Heart left ventricle (tissue), 13 donors: ENCODE results near the gene DCST1.

Source experiments
- CTCF ChIP-seq, 12 donors: fragments of 200-600 bp; sonication (generic) in 4 of 12; IDR thresholded peaks; one replicate each; pipeline versions ENCODE4 v1.5.0 to v1.8.0; 2018 to 2022; ENCODE audit warnings: antibody characterized with exemption in 12 of 12, mild to moderate bottlenecking in 5 of 12
- POLR2A ChIP-seq, 2 donors: fragments of 450-650 bp; IDR thresholded peaks; one replicate each; pipeline ENCODE4 v1.6.1; 2017; ENCODE audit warnings: antibody characterized with exemption in 2 of 2, mild to moderate bottlenecking in 2 of 2, moderate library complexity in 2 of 2
- donor health status: ischemic (EF 13 %, LVEDD 7.1; RV severe dilation, severe dysfunction).
- donor health status: DM: no; HTN: yes; CAD: no.
- donor health status: DM: no; HTN: no; CAD: no.
- donor health status: ischemic (EF 25% LVEDD 6.9; RV normal size, moderate dysfunction).
- donor health status: ischemic (EF 25% LVEDD 5.7; RV mildly dilated, moderate dysfunction).
- donor health status: ischemic (EF 35%, LVEDD 5.7; RV mildly dilated, moderate dysfunction).
- donor health status: nonischemic (EF 11% LVEDD 7.7; RV severe dilation, severe dysfunction).
- donor health status: DM: yes; HTN: yes; CAD: no.
- donor health status: PGD.
- donor health status: ischemic (EF 29% LVEDD 5.4; RV normal size, mild dysfunction).
- donor health status: nonischemic (EF 23%, LVEDD 6.1; RV moderate dilation, normal function).

GRCh38 chr1:155003227-155003765, 30.3 kb upstream of the DCST1 start:
- no peak for TF ChIP-seq CTCF (IDR thresholded peaks at IDR 0.05)
- TF ChIP-seq POLR2A (IDR thresholded peaks at IDR 0.05) = no peak
